Medulla oblongata (tissue), 1 donor: Measurements from ENCODE around the gene HGF.

ENCODE experiments used
- DNase-seq: peaks from one replicate; pipeline ENCODE4 v3.0.0-alpha.2; 2015; ENCODE audit errors: extremely low spot score

The HGF gene

GRCh38 chr7:81776948-81777630 lies 7.2 kb upstream of the HGF start:
- no peak for DNase-seq

- no peak for DNase-seq
Measured at GRCh38 chr7:81776161-81776560, 6.3 kb upstream of the HGF start.

- DNase-seq = no peak
Measured at GRCh38 chr7:81775560-81775959, 5.7 kb upstream of the HGF start.

GRCh38 chr7:81774551-81774950 lies 4.7 kb upstream of the HGF start:
- no peak for DNase-seq

- DNase-seq = peak; percentile 4
Measured at GRCh38 chr7:81770728-81771223, 929 bp upstream of the HGF start.

DNA sequence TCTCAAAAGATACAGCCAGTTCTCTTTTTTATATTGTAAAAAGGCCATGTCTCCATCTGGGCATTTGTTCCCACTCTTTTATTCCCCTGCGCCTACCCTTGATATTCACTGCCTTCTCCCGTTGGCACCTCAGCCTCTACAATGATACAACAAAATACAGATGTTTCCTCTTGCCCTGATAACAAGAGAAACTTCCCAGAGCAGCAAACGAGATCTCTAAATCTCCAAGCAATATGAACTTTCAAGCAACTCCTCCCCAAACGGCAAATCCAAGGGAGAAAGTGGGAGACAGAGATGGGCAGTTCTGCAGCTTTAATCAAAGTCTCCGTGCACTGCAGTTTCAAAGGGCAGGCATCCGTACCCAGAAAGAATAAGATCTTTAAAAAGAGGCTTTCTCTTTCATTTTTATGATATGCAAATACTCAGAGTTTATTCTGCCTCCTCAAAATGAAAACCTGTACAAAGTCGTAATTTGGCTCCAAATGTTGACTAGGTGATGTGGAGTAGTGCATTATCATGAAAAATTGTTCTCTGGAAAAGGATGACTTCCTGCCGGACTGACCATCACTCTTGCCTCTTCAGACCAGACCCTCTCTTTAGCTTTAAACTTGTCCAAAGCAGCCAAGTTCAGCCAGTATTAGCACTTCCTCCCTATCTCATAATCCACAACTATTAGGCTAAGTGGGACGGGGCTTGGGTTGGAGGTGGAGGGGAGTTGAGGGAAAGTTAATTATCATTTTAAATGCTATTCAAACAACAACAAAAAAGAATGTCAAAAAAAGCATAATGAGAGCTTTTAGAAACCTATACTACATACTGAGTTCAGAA lies 682 bp downstream of the HGF start:
- peak; percentile 13 for DNase-seq

GRCh38 chr7:81767926-81768325 lies 1.9 kb downstream of the HGF start:
- DNase-seq = no peak

DNA sequence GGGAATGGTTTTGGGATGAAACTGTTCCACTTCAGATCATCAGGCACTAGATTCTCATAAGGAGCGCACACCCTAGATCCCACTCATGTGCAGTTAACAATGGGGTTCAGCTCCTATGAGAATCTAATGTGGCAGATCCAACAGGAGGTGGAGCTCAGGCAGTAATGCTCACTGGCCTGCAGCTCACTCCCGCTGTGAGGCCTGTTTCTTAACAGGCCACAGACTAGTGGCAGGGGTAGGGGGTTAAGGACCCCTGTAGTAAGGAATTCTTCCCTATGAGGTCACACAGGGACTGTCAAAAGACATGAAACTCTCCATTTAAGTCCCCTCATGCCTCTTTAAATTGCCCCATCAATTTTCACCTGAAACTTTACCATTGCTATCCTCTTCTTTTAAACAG lies 8.0 kb downstream of the HGF start:
- DNase-seq = no peak

DNA sequence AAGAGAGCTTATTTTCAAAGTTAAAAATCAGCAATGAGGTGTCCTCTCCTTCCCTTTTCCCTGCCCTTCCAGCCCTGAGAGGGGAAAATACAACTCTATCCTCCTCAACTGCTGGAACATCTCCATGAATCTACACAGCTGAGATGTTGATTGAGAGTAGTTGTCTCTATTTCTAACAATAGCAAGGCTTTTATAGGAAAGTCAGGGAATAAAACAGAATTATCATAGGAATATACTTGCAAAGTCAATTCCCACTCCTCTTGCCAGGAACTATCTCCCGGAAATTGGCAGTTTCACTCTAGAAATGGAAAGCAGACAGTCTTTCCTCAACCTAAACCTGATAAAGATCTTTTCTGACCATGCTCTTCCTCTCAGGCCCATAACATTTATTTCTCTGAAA lies 8.8 kb downstream of the HGF start:
- DNase-seq = no peak

GRCh38 chr7:81754918-81755696 lies 14.7 kb downstream of the HGF start:
- DNase-seq = no peak

GRCh38 chr7:81753392-81753791 lies 16.5 kb downstream of the HGF start:
- no peak for DNase-seq

- no peak for DNase-seq
Measured at GRCh38 chr7:81752318-81752714, 17.5 kb downstream of the HGF start.

DNA sequence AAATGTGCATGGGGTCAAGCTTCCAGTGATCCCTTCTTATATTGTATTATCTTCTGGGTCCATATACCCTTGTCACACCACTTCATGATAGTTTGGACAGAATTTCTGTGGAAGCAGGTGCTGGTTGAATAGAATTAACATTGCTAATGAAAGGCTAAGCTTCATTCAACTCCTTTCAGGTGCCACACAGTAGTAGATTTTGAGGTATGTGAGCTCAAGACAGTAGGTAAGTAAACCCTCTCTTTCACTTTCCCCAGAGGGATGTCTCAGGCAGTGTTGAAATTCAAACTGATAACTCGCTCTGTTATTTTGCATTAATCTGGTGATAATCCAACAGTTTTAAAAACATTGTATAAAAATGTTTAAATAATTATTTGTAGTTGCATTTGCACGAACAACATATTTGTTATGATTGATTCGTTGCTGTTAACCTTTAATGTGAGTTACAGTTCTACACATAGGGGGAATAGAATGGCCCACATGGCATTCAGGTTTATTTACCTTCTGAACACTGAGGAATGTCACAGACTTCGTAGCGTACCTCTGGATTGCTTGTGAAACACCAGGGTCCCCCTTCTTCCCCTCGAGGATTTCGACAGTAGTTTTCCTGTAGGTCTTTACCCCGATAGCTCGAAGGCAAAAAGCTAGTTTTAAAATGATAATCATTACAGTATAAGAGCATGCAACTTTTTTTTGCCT lies 18.1 kb downstream of the HGF start:
- no peak for DNase-seq

- DNase-seq = no peak
Measured at GRCh38 chr7:81745637-81746036, 24.2 kb downstream of the HGF start.

DNA sequence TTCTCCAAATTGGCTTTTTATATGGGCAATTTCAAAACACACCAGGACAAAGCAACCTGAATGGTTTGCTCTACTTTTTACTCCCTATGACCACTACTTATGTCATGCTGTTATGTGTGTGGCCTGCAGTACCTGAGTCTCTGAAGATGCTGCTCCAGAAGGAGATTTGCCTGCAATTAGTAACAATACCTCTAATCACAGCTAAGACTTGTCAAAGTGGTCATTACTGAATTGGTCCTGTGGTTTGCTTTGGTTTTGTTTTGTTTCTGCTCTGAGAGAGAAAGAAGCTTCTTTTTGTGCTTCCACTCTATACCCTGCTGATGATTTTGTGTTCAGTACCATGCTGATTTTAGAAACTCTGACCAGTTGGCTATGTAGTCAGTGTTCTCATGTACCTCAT lies 25.5 kb downstream of the HGF start:
- no peak for DNase-seq

GRCh38 chr7:81743665-81744064 lies 26.2 kb downstream of the HGF start:
- no peak for DNase-seq

GRCh38 chr7:81743201-81743600 lies 26.6 kb downstream of the HGF start:
- no peak for DNase-seq

DNA sequence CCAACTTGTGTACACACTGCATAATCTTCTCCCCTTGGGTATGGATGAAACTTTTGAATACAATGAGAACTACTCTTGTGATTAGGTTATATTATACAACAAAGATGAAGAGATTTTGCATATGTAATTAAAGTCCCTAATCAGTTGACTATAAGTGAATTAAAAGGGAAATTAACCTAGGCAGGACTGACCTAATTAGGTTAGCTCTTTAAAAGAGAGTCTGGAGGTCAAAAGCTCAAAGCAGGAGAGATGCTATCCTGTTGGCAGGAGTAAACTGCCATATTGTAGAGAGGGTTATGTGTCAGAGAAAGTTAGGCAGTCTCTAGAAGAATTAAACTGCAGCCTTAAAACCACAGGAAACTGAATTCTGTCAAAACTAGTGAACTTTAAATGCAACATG lies 29.4 kb downstream of the HGF start:
- DNase-seq = no peak

- DNase-seq = no peak
Measured at GRCh38 chr7:81736091-81736490, 33.8 kb downstream of the HGF start.

- DNase-seq = no peak
Measured at GRCh38 chr7:81725812-81726127, 44.1 kb downstream of the HGF start.

DNA sequence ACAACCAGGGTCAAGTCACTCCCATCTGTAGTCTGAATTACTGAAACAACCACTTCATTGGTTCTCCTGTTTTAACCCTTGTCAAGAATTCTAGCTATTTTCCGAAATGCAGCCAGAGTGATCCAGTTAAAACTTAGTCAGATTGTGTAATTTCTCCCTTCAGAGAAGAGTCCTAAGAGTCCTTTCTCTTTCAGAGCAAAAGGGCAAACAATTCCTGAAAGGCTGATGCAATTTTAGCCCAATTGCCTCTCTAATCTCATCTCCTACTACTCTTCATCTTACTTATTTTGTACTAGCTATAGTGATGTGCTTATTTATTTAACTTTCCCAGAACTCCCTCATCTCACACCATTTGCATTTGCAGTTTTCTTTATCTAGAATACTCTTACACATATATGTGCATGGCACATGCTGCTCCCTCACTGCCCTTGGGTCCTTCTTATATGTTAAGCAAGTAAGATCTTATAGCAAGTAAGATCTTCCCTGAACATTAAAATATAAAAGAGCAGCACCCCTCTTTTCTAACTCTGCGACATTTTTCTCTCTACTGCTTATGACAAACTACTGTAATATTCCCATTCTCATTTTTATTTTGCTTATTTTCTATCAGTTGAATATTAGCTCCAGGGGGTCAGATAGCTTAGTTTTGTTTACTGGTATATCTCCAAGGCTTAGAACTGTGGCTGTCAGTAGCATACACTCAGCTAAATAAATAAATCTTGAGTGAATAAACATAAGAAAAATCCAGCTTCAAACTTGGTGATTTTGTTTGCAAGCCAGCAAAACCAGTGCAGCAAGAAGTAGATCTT lies 44.6 kb downstream of the HGF start:
- DNase-seq = no peak
